GF-D8 (cell line): ENCODE measurements around the gene ATF6.
"Not testable (repeated sequence)": the region's sequence is repeated elsewhere in the genome, so short reads cannot be mapped to it uniquely, and the experiment has no call there.

Experiments
- DNase-seq: peaks from one replicate; lab custom pipeline; 2025; lab: John Stamatoyannopoulos, UW

The ATF6 gene

GRCh38 chr1:161779393-161779792, 13.3 kb downstream of the ATF6 start:
- DNase-seq = no peak

DNA sequence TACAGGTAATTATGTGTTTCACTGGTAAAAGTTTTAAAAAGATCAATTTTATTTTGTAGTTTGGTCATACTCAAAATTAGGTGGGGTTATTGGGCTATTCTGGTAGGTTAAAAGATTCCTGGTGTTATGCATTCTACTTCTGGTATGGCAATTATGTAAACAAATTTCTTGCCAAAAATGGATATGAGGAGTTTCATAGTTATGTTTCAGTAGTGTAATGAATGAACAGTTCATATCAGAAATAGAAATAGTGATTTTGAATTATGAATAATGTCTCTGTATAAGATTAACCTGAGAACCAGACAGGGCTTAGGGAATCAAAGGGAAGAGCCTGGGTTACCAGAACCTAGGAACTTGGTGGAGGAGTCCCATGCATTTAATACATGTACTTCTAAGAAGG, 15.9 kb downstream of the ATF6 start:
- no peak for DNase-seq

- no peak for DNase-seq
Observed at GRCh38 chr1:161782886-161783285, 16.8 kb downstream of the ATF6 start.

DNA sequence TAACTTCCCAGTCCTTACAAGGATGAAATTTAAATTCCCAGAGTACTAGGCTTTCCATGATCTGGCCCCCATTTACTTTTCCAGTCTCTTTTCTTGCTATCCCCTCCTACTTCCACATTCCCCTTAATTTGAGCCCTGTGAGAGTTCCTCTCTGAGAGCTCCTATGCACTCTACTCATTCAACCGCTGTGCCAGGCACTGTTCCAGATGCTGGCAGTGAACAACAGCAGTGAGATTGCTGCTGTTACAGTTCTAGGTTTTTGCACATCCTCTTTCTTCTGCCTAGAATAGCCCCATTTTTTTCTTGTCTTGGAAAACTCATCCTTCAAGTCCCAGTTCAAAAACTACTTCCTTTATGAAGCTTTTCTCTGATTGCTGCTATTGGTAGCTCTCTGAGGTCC, 18.8 kb downstream of the ATF6 start:
- DNase-seq = no peak

DNA sequence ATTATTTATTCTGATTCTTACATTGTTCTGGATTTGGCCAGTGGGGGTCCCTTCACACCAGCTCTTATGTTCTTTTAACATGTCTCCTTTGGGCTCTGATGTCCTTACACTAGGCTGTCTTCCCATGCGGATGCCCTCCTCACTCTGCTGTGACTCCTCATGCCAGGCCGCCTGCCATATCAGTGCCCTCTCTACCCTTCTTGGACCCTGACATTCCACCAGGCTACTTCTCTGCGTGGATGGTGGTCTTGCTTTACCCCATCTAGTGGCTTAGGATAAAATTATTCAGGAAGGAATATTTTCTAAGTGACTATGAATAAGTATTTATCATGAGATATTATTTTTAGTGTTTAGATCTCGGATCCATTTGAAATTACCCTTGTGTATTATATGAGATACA, 21.2 kb downstream of the ATF6 start:
- DNase-seq = no peak

DNA sequence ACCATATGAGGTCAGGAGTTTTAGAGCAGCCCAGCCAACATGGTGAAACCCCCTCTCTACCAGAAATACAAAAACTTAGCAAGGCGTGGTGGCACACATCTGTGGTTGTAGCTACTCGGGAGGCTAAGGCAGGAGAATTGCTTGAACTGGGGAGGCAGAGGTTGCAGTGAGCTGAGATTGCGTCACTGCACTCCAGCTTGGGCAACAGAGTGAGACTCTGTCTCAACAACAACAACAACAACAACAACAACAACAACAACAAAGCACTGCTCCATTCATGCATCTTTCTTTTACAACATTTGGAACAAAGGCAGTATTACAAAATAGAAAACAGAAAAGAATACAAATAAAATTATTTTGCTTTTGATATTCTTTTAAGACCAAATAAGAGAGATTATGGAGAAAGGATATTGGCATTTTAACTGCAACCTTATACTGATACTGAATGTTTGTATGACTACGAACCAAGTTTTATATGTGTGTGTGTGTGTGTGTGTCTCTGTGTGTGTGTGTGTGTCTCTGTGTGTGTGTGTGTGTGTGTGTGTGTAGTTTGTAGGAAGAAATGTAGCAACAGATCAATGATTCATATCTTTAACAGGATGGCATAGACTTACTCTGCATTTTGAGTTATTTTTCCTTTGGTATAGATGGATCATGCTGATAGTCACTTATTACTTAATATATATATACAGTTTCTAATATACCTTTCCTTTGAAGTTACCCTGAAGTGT, 24.6 kb downstream of the ATF6 start:
- no peak for DNase-seq

GRCh38 chr1:161791904-161792655, 26.0 kb downstream of the ATF6 start:
- DNase-seq = no peak

DNA sequence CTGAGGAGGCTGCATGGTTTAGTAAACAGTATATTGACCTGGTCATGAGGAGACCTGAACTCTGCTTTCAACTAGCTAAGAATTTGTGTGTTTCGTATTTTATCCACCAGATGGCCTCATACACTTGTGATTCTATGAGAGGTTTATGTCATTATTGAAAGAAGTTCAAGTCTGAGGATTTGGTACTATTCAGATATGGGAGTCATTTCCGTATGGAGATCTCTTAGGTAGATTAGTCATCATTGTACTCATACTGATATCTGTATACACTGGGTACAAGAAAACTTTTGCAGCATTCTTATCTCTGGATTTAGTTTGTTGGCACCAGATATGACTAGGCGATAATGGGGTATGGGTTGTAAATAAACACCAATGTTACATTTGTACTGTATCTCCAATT, 26.6 kb downstream of the ATF6 start:
- DNase-seq = peak; percentile 19

DNA sequence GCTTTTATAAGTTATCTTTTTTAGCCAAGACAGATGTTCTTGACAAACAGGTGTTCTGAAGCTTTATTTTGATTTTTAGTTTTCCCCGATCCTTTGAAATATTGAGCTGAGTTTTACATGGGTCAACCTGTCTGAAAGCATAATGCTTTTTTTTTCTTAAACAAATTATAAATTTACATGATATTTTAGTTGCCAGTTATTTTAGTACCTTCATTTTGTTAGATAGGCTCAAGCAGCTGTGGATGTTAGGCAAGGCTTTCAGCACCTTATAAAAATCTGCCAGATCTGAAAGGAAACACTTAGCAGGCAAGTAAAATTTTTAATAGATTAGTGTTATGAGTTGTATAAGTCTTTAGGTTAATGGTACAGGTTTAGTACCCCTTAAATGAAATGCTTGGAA, 33.7 kb downstream of the ATF6 start:
- no peak for DNase-seq

GRCh38 chr1:161801955-161802354, 35.8 kb downstream of the ATF6 start:
- no peak for DNase-seq

GRCh38 chr1:161803181-161803580, 37.1 kb downstream of the ATF6 start:
- no peak for DNase-seq

GRCh38 chr1:161805399-161806197, 39.5 kb downstream of the ATF6 start:
- no peak for DNase-seq

GRCh38 chr1:161809202-161809601, 43.1 kb downstream of the ATF6 start:
- not testable (repeated sequence) for DNase-seq

GRCh38 chr1:161809656-161810055, 43.5 kb downstream of the ATF6 start:
- not testable (repeated sequence) for DNase-seq

- no peak for DNase-seq
Observed at GRCh38 chr1:161810780-161811179, 44.7 kb downstream of the ATF6 start.

GRCh38 chr1:161816201-161816600, 50.1 kb downstream of the ATF6 start:
- DNase-seq = peak; percentile 43

GRCh38 chr1:161817176-161817730, 51.1 kb downstream of the ATF6 start:
- DNase-seq = no peak

DNA sequence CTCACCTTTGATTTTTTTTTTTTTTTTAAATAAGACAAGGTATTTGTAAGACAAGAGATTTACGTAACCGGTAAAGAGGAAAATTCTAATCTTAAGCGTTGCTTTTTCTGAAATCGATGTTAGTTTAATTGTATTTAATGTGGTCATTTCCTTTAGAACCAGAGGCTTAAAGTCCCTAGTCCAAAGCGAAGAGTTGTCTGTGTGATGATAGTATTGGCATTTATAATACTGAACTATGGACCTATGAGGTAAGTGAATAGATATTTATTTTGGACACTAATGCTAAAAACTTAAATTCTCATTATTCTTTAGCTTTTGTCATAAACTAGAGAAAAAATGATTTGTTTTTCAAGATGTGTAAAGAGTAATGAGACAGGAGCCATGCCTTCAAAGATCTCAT, 54.8 kb downstream of the ATF6 start:
- DNase-seq = no peak

- no peak for DNase-seq
Observed at GRCh38 chr1:161824618-161825017, 58.5 kb downstream of the ATF6 start.

GRCh38 chr1:161825831-161826230, 59.7 kb downstream of the ATF6 start:
- no peak for DNase-seq

GRCh38 chr1:161826478-161826877, 60.4 kb downstream of the ATF6 start:
- no peak for DNase-seq

GRCh38 chr1:161827786-161828185, 61.7 kb downstream of the ATF6 start:
- DNase-seq = no peak
